Right cardiac atrium (tissue), 5 donors: ENCODE data around the gene ZNF219. TPM values are rescaled to one million over a fixed set of nuclear protein-coding genes. Genes with fewer than 3 reads are reported as not detected.

Source experiments
- ATAC-seq, 2 donors: fragments of 200-7000 bp; cut with Tn5 transposase; one replicate each; pipeline versions ENCODE4 v1.8.0 to v1.9.1; 2020; ENCODE audit warnings: moderate library complexity in 2 of 2, mild to moderate bottlenecking in 1 of 2
- DNase-seq, 3 donors: peaks; one replicate each; pipeline ENCODE4 v3.0.0-alpha.2; 2020
- H3K27ac ChIP-seq: one replicate; pipeline ENCODE4 v1.5.1; 2013; ENCODE audit warnings: mild to moderate bottlenecking, low read length, control low read depth, moderate library complexity
- H3K27me3 ChIP-seq: one replicate; pipeline ENCODE4 v1.6.1; 2013; ENCODE audit not compliant: control insufficient read depth, insufficient read depth
- H3K4me1 ChIP-seq: one replicate; pipeline ENCODE4 v1.6.1; 2013; ENCODE audit warnings: low read length; ENCODE audit not compliant: control insufficient read depth, insufficient read depth
- H3K4me3 ChIP-seq: one replicate; pipeline ENCODE4 v1.5.1; 2013; ENCODE audit warnings: low read length, control low read depth
- H3K9me3 ChIP-seq: one replicate; pipeline ENCODE4 v1.6.1; 2013; ENCODE audit warnings: low read length; ENCODE audit not compliant: control insufficient read depth
- WGBS: extraction: QIAGEN DNeasy Blood & Tissue Kit; methylation state at CpG from one replicate; pipeline ENCODE4 v1.1.7; 2013; 5-methylcytosine and 5-hydroxymethylcytosine counted together
- intact Hi-C, 4 donors: fragments of 100-400 bp; cut with DNase I; formaldehyde crosslinking; loops; one replicate each; pipeline versions ENCODE4 v1.11.0 to v1.14.0; 2022 to 2023
- polyA plus RNA-seq: library from polyadenylated mRNA; stranded (reverse); fragments of 200-250 nt; gene quantifications from one replicate; pipeline ENCODE4 v1.2.3, GENCODE V29; 2013
- total RNA-seq, 4 donors: library from RNA; stranded (reverse); fragmentation: NEBNext Ultra II Directional; extraction: Animal tissue kit (Norgen Biotek cat#: 25700); gene quantifications; one replicate each; pipeline ENCODE4 v1.2.1, GENCODE V29; 2021
- donor health status: healthy with polysubstance abuse.
- donor health status: DM: no; HTN: yes; CAD: no.
- donor health status: DM: no; HTN: no; CAD: no.
- donor health status: DM: no; HTN: yes; CAD: no; lungs with severe emphysema.
- donor health status: DM: yes; HTN: yes; CAD: no.

ZNF219 gene
- total and polyA plus RNA-seq, 5 donors: 49.1 to 68.6 (median 58.0) TPM

GRCh38 chr14:21054123-21054767 lies 44.2 kb downstream of the ZNF219 start:
- no peaks in the 10 kb centered on the region for H3K9me3 ChIP-seq
- H3K4me1 ChIP-seq: no peaks in the 10 kb centered on the region
- no peak overlapping the region for H3K27ac ChIP-seq
- intact Hi-C loops: no loop called here
- no peaks in the 10 kb centered on the region for H3K27me3 ChIP-seq
- DNase-seq: no peak
- H3K4me3 ChIP-seq: no peak overlapping the region
- WGBS: 67% methylated on average over 3 of the region's 3 CpGs
- ATAC-seq: no peak

- DNase-seq (no peak), ATAC-seq (no peak)
- Histone ChIP-seq H3K4me1 (no peaks in the 10 kb centered on the region), H3K9me3 (no peaks in the 10 kb centered on the region), H3K27me3 (no peaks in the 10 kb centered on the region), H3K27ac (no peak overlapping the region), H3K4me3 (no peak overlapping the region)
- 90% methylated on average over 20 of the region's 20 CpGs for WGBS
- intact Hi-C loops: no loop called here
Measured at GRCh38 chr14:21053184-21054122, 45.0 kb downstream of the ZNF219 start.

- no peak for DNase-seq
- no peak for ATAC-seq
- Histone ChIP-seq H3K4me1 (peaks cover 4% of the 10 kb centered on the region), H3K9me3 (no peaks in the 10 kb centered on the region), H3K27me3 (no peaks in the 10 kb centered on the region), H3K27ac (no peak overlapping the region), H3K4me3 (no peak overlapping the region)
- intact Hi-C loops: no loop called here
- WGBS: 78% methylated on average over 3 of the region's 3 CpGs
Measured at GRCh38 chr14:21050597-21050996, 47.9 kb downstream of the ZNF219 start.

GRCh38 chr14:21049271-21049673 lies 49.2 kb downstream of the ZNF219 start:
- intact Hi-C loops: loop anchor here in 1 of 4 donors (10.0 kb wide), 1 partner anchor 74 kb away; no protein-coding TSS in a partner anchor
- 80% methylated on average over 3 of the region's 3 CpGs for WGBS
- H3K27me3 ChIP-seq: no peaks in the 10 kb centered on the region
- H3K4me1 ChIP-seq: peaks cover 4% of the 10 kb centered on the region
- H3K4me3 ChIP-seq: no peak overlapping the region
- DNase-seq (no peak), ATAC-seq (no peak)
- H3K27ac ChIP-seq: no peak overlapping the region
- no peaks in the 10 kb centered on the region for H3K9me3 ChIP-seq

- DNase-seq (no peak), ATAC-seq (peak; percentile 18 to 41)
- H3K27ac ChIP-seq: no peak overlapping the region
- intact Hi-C loops: loop anchor here in 1 of 4 donors (10.0 kb wide), 1 partner anchor 74 kb away; no protein-coding TSS in a partner anchor
- no peaks in the 10 kb centered on the region for H3K27me3 ChIP-seq
- WGBS: 43% methylated on average over 2 of the region's 2 CpGs
- no peak overlapping the region for H3K4me3 ChIP-seq
- peaks cover 4% of the 10 kb centered on the region for H3K4me1 ChIP-seq
- no peaks in the 10 kb centered on the region for H3K9me3 ChIP-seq
Measured at GRCh38 chr14:21048638-21049037, 49.8 kb downstream of the ZNF219 start.

- Histone ChIP-seq H3K4me1 (peaks cover 16% of the 10 kb centered on the region), H3K27me3 (no peaks in the 10 kb centered on the region), H3K27ac (no peak overlapping the region), H3K9me3 (no peaks in the 10 kb centered on the region), H3K4me3 (no peak overlapping the region)
- ATAC-seq (no peak), DNase-seq (no peak)
- intact Hi-C loops: loop anchor here in 1 of 4 donors (10.0 kb wide), 1 partner anchor 73 kb away; no protein-coding TSS in a partner anchor
- WGBS: 62% methylated on average over 2 of the region's 2 CpGs
Measured at GRCh38 chr14:21047378-21047781, 51.1 kb downstream of the ZNF219 start.

GRCh38 chr14:21043974-21044618 lies 54.4 kb downstream of the ZNF219 start:
- no peaks in the 10 kb centered on the region for H3K27me3 ChIP-seq
- H3K9me3 ChIP-seq: no peaks in the 10 kb centered on the region
- DNase-seq (peak in 2 of 3 donors; percentile 75 to 77), ATAC-seq (no peak)
- intact Hi-C loops: loop anchor here in 2 of 4 donors (5.0 to 10.0 kb wide), 2 partner anchors 69 to 187 kb away; no protein-coding TSS in a partner anchor
- no peak overlapping the region for H3K4me3 ChIP-seq
- peaks cover 21% of the 10 kb centered on the region for H3K4me1 ChIP-seq
- WGBS: 45% methylated on average over 6 of the region's 6 CpGs
- H3K27ac ChIP-seq: no peak overlapping the region

GRCh38 chr14:21043387-21043973 lies 55.0 kb downstream of the ZNF219 start:
- Histone ChIP-seq H3K4me3 (no peak overlapping the region), H3K27me3 (no peaks in the 10 kb centered on the region), H3K4me1 (peaks cover 23% of the 10 kb centered on the region), H3K9me3 (no peaks in the 10 kb centered on the region), H3K27ac (no peak overlapping the region)
- intact Hi-C loops: loop anchor here in 2 of 4 donors (5.0 to 10.0 kb wide), 2 partner anchors 69 to 186 kb away; no protein-coding TSS in a partner anchor
- 37% methylated on average over 2 of the region's 2 CpGs for WGBS
- DNase-seq (no peak), ATAC-seq (no peak)

- DNase-seq (no peak), ATAC-seq (no peak)
- Histone ChIP-seq H3K9me3 (no peaks in the 10 kb centered on the region), H3K4me3 (no peak overlapping the region), H3K27me3 (no peaks in the 10 kb centered on the region), H3K27ac (no peak overlapping the region), H3K4me1 (peaks cover 24% of the 10 kb centered on the region)
- intact Hi-C loops: loop anchor here in 2 of 4 donors (5.0 to 10.0 kb wide), 2 partner anchors 68 to 186 kb away; no protein-coding TSS in a partner anchor
- WGBS: 51% methylated on average over 8 of the region's 8 CpGs
Measured at GRCh38 chr14:21042918-21043317, 55.5 kb downstream of the ZNF219 start.

GRCh38 chr14:21041676-21042433 lies 56.6 kb downstream of the ZNF219 start, which contains the start of gene RNASE7:
Gene RNASE7 (plus strand): TSS chr14:21042362. CDS start chr14:21042993, 631 bp downstream.
- DNase-seq: no peak
- 74% methylated on average over 11 of the region's 11 CpGs for WGBS
- Histone ChIP-seq H3K4me3 (no peak within 1 kb of the TSS), H3K27me3 (no peaks in the 10 kb centered on the region), H3K27ac (no peak within 1 kb of the TSS), H3K9me3 (no peaks in the 10 kb centered on the region), H3K4me1 (peaks cover 22% of the 10 kb centered on the region)
- ATAC-seq: no peak
- intact Hi-C loops: loop anchor here in 3 of 4 donors (2.0 to 10.0 kb wide), 3 partner anchors 27 to 185 kb away; no protein-coding TSS in a partner anchor
